ENCODE measurements around the gene CAMK1G.

Gene CAMK1G

DNA sequence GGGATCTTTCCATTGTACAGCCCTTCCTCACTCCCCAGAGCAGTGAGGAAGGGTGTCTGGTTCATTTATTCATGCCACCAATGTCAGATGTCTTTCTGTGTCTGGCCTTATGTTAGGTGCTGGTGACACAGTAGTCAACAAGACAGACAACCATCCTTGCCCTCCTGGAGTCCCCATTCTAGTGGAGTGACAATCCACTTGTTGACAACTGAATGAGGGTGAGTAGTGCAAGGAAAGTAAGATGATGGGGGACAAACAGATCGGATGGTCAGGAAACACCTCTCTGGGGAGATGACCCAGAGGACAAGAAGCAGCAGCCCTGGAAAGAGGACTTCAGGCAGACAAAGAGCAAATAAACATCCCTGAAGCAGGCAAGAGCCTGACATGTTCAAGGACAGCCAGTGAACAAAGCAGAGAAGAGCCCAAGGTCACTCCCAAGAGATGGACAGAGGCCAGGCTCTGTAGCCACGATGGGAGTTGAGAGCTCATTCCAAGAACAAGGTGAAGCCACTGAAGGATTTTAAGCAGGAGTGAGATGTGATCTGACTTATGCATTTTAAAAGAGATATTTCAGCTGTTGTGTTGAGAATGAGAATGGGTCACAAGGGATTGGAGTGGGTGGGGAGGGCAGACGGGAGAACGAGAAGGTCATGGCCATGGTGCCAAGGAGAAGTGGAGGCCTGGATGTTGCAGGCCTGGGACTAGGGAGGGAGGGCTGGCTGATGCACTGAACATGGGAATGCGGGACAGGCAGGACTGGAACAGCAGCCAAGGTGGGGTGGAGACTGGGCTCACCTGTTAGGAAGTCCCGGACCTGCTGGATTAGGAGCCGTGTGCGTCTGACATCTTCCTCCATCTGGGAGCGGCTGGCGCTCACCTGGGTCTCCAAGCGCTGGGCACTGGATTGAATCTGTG lies 38.5 kb downstream of the CAMK1G start:
- no peaks in the 10 kb centered on the region for H3K4me1 ChIP-seq (ENCODE audit: insufficient read depth, low read length)
- no peaks in the 10 kb centered on the region for H3K79me2 ChIP-seq (ENCODE audit: insufficient read depth, low read length)
- H2AFZ ChIP-seq (ENCODE audit: low read depth, low read length) = no peak overlapping the region
- H3K27ac ChIP-seq (ENCODE audit: low read length) = no peak overlapping the region
- no peak overlapping the region for H3K9ac ChIP-seq (ENCODE audit: low read depth, low read length)
- H3K4me2 ChIP-seq (ENCODE audit: insufficient read depth, low read length) = no peak overlapping the region
- no peak for DNase-seq
- H4K20me1 ChIP-seq (ENCODE audit: insufficient read depth, low read length) = no peaks in the 10 kb centered on the region; the same call in 1 of the 2 replicates
- H3K9me3 ChIP-seq (ENCODE audit: insufficient read depth, low read length, severe bottlenecking) = no peaks in the 10 kb centered on the region
- TF ChIP-seq EZH2 (IDR thresholded peaks at IDR 0.05; ENCODE audit: borderline replicate concordance, low read depth, low read length, severe bottlenecking) = no peak
- TF ChIP-seq, protein P1, sequence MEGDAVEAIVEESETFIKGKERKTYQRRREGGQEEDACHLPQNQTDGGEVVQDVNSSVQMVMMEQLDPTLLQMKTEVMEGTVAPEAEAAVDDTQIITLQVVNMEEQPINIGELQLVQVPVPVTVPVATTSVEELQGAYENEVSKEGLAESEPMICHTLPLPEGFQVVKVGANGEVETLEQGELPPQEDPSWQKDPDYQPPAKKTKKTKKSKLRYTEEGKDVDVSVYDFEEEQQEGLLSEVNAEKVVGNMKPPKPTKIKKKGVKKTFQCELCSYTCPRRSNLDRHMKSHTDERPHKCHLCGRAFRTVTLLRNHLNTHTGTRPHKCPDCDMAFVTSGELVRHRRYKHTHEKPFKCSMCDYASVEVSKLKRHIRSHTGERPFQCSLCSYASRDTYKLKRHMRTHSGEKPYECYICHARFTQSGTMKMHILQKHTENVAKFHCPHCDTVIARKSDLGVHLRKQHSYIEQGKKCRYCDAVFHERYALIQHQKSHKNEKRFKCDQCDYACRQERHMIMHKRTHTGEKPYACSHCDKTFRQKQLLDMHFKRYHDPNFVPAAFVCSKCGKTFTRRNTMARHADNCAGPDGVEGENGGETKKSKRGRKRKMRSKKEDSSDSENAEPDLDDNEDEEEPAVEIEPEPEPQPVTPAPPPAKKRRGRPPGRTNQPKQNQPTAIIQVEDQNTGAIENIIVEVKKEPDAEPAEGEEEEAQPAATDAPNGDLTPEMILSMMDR (IDR thresholded peaks at IDR 0.05; ENCODE audit: borderline replicate concordance, extremely low read depth, low read length, poor library complexity, severe bottlenecking) = no peak
- no peak for ATAC-seq (ENCODE audit: insufficient read depth, low read depth)
- H3K4me3 ChIP-seq (ENCODE audit: low read depth in 1 of 2, low read length in 2 of 2) = no peak overlapping the region
- no peaks in the 10 kb centered on the region for H3K36me3 ChIP-seq (ENCODE audit: insufficient read depth, low read length)
- no peaks in the 10 kb centered on the region for H3K27me3 ChIP-seq (ENCODE audit: insufficient read depth, low read length, poor library complexity)

DNA sequence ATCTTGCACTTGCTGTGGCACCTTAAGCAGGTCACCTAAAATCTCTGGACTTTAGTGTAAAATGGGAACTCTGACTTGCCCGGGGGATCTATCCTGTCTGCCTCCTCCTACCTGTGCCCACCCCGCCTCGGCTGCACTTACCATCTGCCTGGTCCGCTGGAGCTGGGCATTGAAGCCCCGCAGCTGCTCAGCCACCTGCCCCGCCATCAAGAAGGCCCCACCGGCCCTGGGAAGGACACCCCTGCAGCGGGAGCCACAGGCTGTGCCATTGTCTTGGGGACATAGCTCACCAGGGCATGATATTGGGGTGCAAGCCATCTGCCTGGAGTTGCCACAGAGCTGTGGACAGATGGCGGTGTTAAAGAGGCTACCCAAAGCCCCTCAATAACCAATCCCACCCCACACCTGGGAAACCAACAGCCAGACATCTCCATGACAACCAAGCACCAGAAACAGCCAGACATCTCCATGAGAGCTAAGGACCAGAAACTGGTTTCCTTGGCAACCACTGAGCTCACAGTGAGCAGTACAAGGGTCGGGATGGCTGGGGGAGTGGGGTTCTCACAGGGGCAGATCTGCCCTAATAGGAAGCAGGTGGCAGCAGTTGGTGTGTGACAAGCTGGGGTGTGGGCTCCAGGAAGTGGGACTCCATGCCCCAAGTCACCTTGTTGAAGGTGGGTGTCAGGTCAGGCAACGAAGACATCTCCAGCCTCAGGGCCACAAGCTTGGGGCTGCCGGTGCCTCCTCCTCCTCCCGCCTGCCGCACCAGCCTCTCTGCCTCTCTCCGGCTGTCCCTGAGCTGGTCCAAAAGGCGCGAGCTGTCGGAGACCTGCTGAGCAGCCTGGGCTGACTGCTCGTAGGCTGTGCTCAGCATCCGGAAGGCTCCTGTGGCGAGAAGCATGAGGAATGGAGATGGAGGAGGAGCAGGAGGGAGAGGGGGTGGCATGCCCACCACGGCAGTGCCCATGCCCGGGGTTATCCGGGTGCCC lies 39.6 kb downstream of the CAMK1G start:
- Histone ChIP-seq H3K27ac (ENCODE audit: low read length) (no peak overlapping the region), H3K9me3 (ENCODE audit: insufficient read depth, low read length, severe bottlenecking) (no peaks in the 10 kb centered on the region), H3K36me3 (ENCODE audit: insufficient read depth, low read length) (no peaks in the 10 kb centered on the region), H4K20me1 (ENCODE audit: insufficient read depth, low read length) (peaks cover 2% of the 10 kb centered on the region; the same call in 1 of the 2 replicates), H3K79me2 (ENCODE audit: insufficient read depth, low read length) (no peaks in the 10 kb centered on the region), H3K4me3 (ENCODE audit: low read depth in 1 of 2, low read length in 2 of 2) (no peak overlapping the region), H3K9ac (ENCODE audit: low read depth, low read length) (no peak overlapping the region), H3K4me1 (ENCODE audit: insufficient read depth, low read length) (no peaks in the 10 kb centered on the region), H3K4me2 (ENCODE audit: insufficient read depth, low read length) (no peak overlapping the region), H2AFZ (ENCODE audit: low read depth, low read length) (no peak overlapping the region), H3K27me3 (ENCODE audit: insufficient read depth, low read length, poor library complexity) (no peaks in the 10 kb centered on the region)
- DNase-seq (no peak), ATAC-seq (ENCODE audit: insufficient read depth, low read depth) (no peak)
- TF ChIP-seq EZH2 (IDR thresholded peaks at IDR 0.05; ENCODE audit: borderline replicate concordance, low read depth, low read length, severe bottlenecking) = no peak
- TF ChIP-seq, protein P1 (IDR thresholded peaks at IDR 0.05; ENCODE audit: borderline replicate concordance, extremely low read depth, low read length, poor library complexity, severe bottlenecking) = no peak

DNA sequence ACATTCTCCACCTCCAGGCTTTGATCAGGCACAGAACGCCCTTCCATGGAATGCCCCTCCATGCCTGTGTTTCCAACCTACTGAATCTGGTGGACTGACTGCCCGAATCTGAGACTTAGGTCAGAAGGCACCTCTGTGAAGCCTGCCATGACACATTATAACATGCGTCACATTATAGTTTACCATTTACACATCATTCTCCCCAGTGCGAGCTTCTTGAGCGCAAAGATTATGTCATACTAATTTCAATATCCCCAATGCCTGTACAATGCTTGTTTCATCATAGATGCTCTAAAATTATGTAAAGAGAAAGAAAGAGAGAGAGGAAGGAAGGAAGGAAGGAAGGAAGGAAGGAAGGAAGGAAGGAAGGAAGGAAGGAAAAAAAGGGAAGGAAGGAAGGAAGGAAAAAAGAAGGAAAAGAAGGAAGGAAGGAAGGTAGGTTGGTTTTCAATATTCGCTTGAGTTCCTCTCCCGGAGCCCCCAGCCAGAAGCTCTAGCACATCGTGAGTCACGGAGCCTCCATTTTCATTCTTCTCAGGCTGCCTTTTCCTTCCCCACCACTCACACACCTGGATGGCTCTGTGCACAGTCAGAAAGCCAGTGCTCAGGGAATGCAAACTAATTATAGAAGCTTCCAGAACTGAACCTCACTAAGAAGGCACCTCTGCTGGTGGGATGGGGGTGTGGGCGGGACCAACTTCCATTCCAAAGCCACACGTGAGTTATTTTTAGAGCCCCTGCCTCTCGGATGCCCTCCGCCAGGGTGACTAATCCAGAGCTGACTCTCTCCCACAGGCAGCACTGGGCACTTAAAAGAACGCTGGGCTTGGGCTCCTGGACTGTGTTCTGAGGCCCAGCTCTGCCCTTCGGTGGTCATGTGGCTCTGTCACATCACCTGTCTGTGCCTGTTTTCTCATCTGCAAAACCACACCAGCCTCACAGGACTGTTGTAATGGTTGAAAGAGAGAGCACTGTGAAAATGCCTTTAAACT lies 41.3 kb downstream of the CAMK1G start:
- H3K4me3 ChIP-seq (ENCODE audit: low read depth in 1 of 2, low read length in 2 of 2) = no peak overlapping the region
- H3K27me3 ChIP-seq (ENCODE audit: insufficient read depth, low read length, poor library complexity) = no peaks in the 10 kb centered on the region
- H3K9me3 ChIP-seq (ENCODE audit: insufficient read depth, low read length, severe bottlenecking) = no peaks in the 10 kb centered on the region
- no peak overlapping the region for H3K4me2 ChIP-seq (ENCODE audit: insufficient read depth, low read length)
- ATAC-seq (ENCODE audit: insufficient read depth, low read depth) = no peak
- no peak for DNase-seq
- H3K36me3 ChIP-seq (ENCODE audit: insufficient read depth, low read length) = no peaks in the 10 kb centered on the region
- H3K27ac ChIP-seq (ENCODE audit: low read length) = no peak overlapping the region
- H3K79me2 ChIP-seq (ENCODE audit: insufficient read depth, low read length) = no peaks in the 10 kb centered on the region
- no peak overlapping the region for H3K9ac ChIP-seq (ENCODE audit: low read depth, low read length)
- TF ChIP-seq EZH2 (IDR thresholded peaks at IDR 0.05; ENCODE audit: borderline replicate concordance, low read depth, low read length, severe bottlenecking) = no peak
- TF ChIP-seq, protein P1 (IDR thresholded peaks at IDR 0.05; ENCODE audit: borderline replicate concordance, extremely low read depth, low read length, poor library complexity, severe bottlenecking) = no peak
- H3K4me1 ChIP-seq (ENCODE audit: insufficient read depth, low read length) = no peaks in the 10 kb centered on the region
- H2AFZ ChIP-seq (ENCODE audit: low read depth, low read length) = no peak overlapping the region
- peaks cover 2% of the 10 kb centered on the region; the same call in 1 of the 2 replicates for H4K20me1 ChIP-seq (ENCODE audit: insufficient read depth, low read length)

Measured in DND-41 (cell line).